K562 (cell line): ENCODE data around the gene PCDH1. TPM values are rescaled to one million over a fixed set of nuclear protein-coding genes. Genes with fewer than 3 reads are reported as not detected.

ENCODE experiments used
- ATAC-seq: fragments of 200-7000 bp; cut with Tn5 transposase; 3 replicates; pipeline ENCODE4 v1.9.1; 2020; ENCODE audit warnings: moderate library complexity
- BruUV-seq: library from RNA; stranded (reverse); fragments of 400-500 nt; replicated peaks from 2 replicates; lab custom pipeline; 2021; lab: Mats Ljungman, UMichigan
- CTCF ChIA-PET: fragments of 300-600 bp; formaldehyde crosslinking; extraction: SDS; loops from one replicate; lab custom pipeline; 2021; ENCODE audit warnings: low intra/inter-chr PET ratio; lab: Yijun Ruan, JAX
- POLR2A ChIA-PET: fragments of 300-600, 350-650 bp; sonication (Branson Sonifier 250); formaldehyde crosslinking; extraction: SDS; loops from one replicate; lab custom pipeline; 2021; ENCODE audit warnings: antibody characterized with exemption, inconsistent platforms; lab: Yijun Ruan, JAX
- DNase-seq, 4 experiments: peaks; one replicate each; pipeline versions ENCODE4 v3.0.0 to v3.0.0-alpha.2; 2011 to 2018; ENCODE audit warnings: low spot score in 3 of 4, mixed read lengths in 3 of 4; ENCODE audit errors: extremely low read depth in 1 of 4
- FAIRE-seq: peaks from 2 replicates; lab custom pipeline; 2011; peaks lifted over from hg19 to GRCh38; lab: Jason Lieb, UNC
- H2AFZ ChIP-seq: 2 replicates; pipeline ENCODE4 v1.6.0; 2011; ENCODE audit warnings: low read depth, low read length, control low read depth, inconsistent platforms
- H3K27ac ChIP-seq: fragments of 200-600 bp; 3 replicates; pipeline ENCODE4 v1.8.0; 2011; ENCODE audit warnings: low read depth, mild to moderate bottlenecking, control low read depth, inconsistent platforms, low read length, moderate library complexity, mixed read lengths; ENCODE audit errors: extremely low read depth
- H3K27me3 ChIP-seq, 2 experiments: fragments of 300-600 bp in 1 of 2; 2 replicates in 1 of 2; 3 replicates in 1 of 2; pipeline versions ENCODE4 v1.6.0 to v1.8.0; 2011; ENCODE audit warnings: inconsistent platforms in 2 of 2, low read length in 2 of 2, mild to moderate bottlenecking in 1 of 2, mixed read lengths in 1 of 2, moderate library complexity in 1 of 2; ENCODE audit not compliant: control insufficient read depth in 2 of 2, insufficient read depth in 2 of 2
- H3K36me3 ChIP-seq: fragments of 300-600 bp; 3 replicates; pipeline ENCODE4 v1.8.0; 2011; ENCODE audit warnings: mild to moderate bottlenecking, low read length, inconsistent platforms; ENCODE audit not compliant: control insufficient read depth, insufficient read depth
- H3K4me1 ChIP-seq, 2 experiments: fragments of 200-600 bp in 1 of 2; replicated peaks in 1 of 2; 2 replicates in 1 of 2; 3 replicates in 1 of 2; pipeline versions ENCODE4 v1.5.1 to v1.8.0; 2011; ENCODE audit warnings: inconsistent platforms in 2 of 2, low read length in 2 of 2, mild to moderate bottlenecking in 1 of 2, mixed read lengths in 1 of 2, moderate library complexity in 1 of 2; ENCODE audit not compliant: control insufficient read depth in 2 of 2, insufficient read depth in 2 of 2
- H3K4me2 ChIP-seq: 2 replicates; pipeline ENCODE4 v1.6.1; 2011; ENCODE audit warnings: low read length, control low read depth, inconsistent platforms, mixed read lengths; ENCODE audit not compliant: insufficient read depth
- H3K4me3 ChIP-seq: fragments of 200-600 bp; sonication (generic), shearing (Covaris generic); 2 replicates; pipeline ENCODE4 v1.5.1; 2016; ENCODE audit warnings: control low read depth, inconsistent platforms
- H3K79me2 ChIP-seq: fragments of 200-600 bp; 3 replicates; pipeline ENCODE4 v1.8.0; 2011; ENCODE audit warnings: low read length, inconsistent platforms; ENCODE audit not compliant: control insufficient read depth, insufficient read depth
- H3K9ac ChIP-seq, 2 experiments: 2 replicates each; pipeline versions ENCODE4 v1.6.0 to v1.6.1; 2011; ENCODE audit warnings: low read depth in 2 of 2, low read length in 2 of 2, control low read depth in 1 of 2, inconsistent platforms in 1 of 2, mild to moderate bottlenecking in 1 of 2, mixed read lengths in 1 of 2; ENCODE audit not compliant: insufficient read depth in 1 of 2
- H3K9me1 ChIP-seq: one replicate; pipeline ENCODE4 v1.6.0; 2011; ENCODE audit warnings: inconsistent platforms, mild to moderate bottlenecking, low read length, moderate library complexity; ENCODE audit not compliant: control insufficient read depth, insufficient read depth
- H3K9me3 ChIP-seq: replicated peaks from 2 replicates; pipeline ENCODE4 v1.5.1; 2011; ENCODE audit warnings: low read depth, low read length, inconsistent platforms; ENCODE audit not compliant: control insufficient read depth, insufficient read depth
- H4K20me1 ChIP-seq: replicated peaks from 2 replicates; pipeline ENCODE4 v1.6.1; 2011; ENCODE audit warnings: low read length, inconsistent platforms, mixed read lengths; ENCODE audit not compliant: control insufficient read depth, insufficient read depth
- BCOR ChIP-seq: fragments of 450-650 bp; IDR thresholded peaks from 2 replicates; pipeline ENCODE4 v1.6.1; 2016
- KDM1A ChIP-seq, 2 experiments: fragments of 450-650 bp; IDR thresholded peaks; 2 replicates each; pipeline ENCODE4 v1.6.1; 2016; ENCODE audit warnings: mild to moderate bottlenecking in 2 of 2
- PTBP1 ChIP-seq: fragments of 200-400 bp; formaldehyde crosslinking; IDR thresholded peaks from 2 replicates; pipeline ENCODE4 v1.6.1; 2017; ENCODE audit warnings: low read depth, low read length
- RAD21 ChIP-seq, 2 experiments: fragments of 250-450 bp in 1 of 2; fragments of 450-650 bp in 1 of 2; sonication (Bioruptor Pico) in 1 of 2; formaldehyde crosslinking in 1 of 2; IDR thresholded peaks in 1 of 2; conservative IDR thresholded peaks in 1 of 2; 2 replicates each; pipeline versions ENCODE4 v1.4.0 to v1.8.0; 2020 to 2022; ENCODE audit warnings: mild to moderate bottlenecking in 2 of 2, moderate library complexity in 1 of 2
- RBM25 ChIP-seq: fragments of 200-400 bp; formaldehyde crosslinking; IDR thresholded peaks from 2 replicates; pipeline ENCODE4 v1.6.1; 2018; ENCODE audit warnings: low read length, low read depth, moderate library complexity; ENCODE audit not compliant: severe bottlenecking
- ZFP36 ChIP-seq: fragments of 150-350 bp; IDR thresholded peaks from 2 replicates; pipeline ENCODE4 v1.6.1; 2018; ENCODE audit warnings: low read length, low read depth; ENCODE audit not compliant: partially characterized antibody
- WGBS: fragments of 100-300 bp; shearing (Covaris generic); methylation state at CpG from one replicate; pipeline ENCODE4 v1.1.6; 2016; ENCODE audit warnings: low coverage, mixed read lengths; ENCODE audit not compliant: insufficient coverage; ENCODE audit errors: missing lambda C conversion rate; 5-methylcytosine and 5-hydroxymethylcytosine counted together
- in situ Hi-C: fragments of 300-500 bp; cut with MboI; formaldehyde crosslinking; loops from 4 replicates; pipeline ENCODE4 v1.15.0; 2018; ENCODE audit warnings: inconsistent platforms, mixed read lengths
- intact Hi-C: fragments of 100-400 bp; cut with micrococcal nuclease; formaldehyde crosslinking; loops from 2 replicates; pipeline ENCODE4 v1.14.2; 2022
- polyA plus RNA-seq, 8 experiments: library from polyadenylated mRNA; depleted of rRNA in 4 of 8; stranded (reverse) in 5 of 8; unstranded in 3 of 8; fragments of >200 nt; fragmentation: Nextera tagmentation in 2 of 8; fragmentation: Illumina TruSeq in 1 of 8; extraction: Ambion mirVana in 2 of 8; extraction: Trizol in 1 of 8; gene quantifications; 2 replicates each; pipeline versions ENCODE4 v1.2.1 to v1.2.3, GENCODE V29; 2011 to 2014; ENCODE audit warnings: inconsistent platforms in 1 of 8, missing spikeins in 1 of 8
- total RNA-seq, 7 experiments: library from RNA; depleted of rRNA in 6 of 7; stranded (reverse); fragments of >200 nt in 6 of 7; fragmentation: Illumina TruSeq in 2 of 7; extraction: Trizol in 2 of 7; gene quantifications; 2 replicates each; pipeline versions ENCODE4 v1.2.1 to v1.2.3, GENCODE V29; 2011 to 2021; ENCODE audit warnings: low replicate concordance in 1 of 7

Gene PCDH1
- total and polyA plus RNA-seq, 9 of the 15 experiments (the other 6 are each of a cell fraction or from before 2014, with no cell fraction given) = 0.11 to 3.6 (median 1.9) TPM; not detected in 1

DNA sequence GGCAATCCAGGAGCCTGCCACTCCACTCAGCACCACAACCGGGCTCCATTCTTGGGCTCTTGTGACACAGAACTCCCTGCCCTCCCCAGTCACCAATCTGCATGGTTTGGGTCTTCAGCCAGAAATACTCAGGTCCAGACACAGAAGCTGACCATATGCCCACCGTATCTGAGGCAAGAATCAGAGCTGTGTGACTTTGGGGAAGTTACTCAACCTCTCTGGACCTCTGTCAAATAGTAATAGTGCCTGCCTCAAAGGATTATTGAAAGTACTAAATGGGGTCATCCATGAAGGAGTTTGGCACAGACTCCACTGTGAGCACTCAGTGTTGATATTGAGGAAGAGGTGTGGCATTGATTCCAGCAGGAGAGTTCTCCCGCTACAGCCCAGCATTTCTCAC, 67.5 kb downstream of the PCDH1 start:
- peak; percentile 88 for TF ChIP-seq ZFP36
- TF ChIP-seq RAD21 (CRISPR knock-in tag; conservative IDR thresholded peaks at IDR 0.05 in 1 of 2, IDR thresholded peaks at IDR 0.05 in 1 of 2) = no peak
- 0 out of 2 replicates have a peak, but pooled peaks have one; percentile 52 for TF ChIP-seq PTBP1
- peak; percentile 87 for TF ChIP-seq RBM25
- TF ChIP-seq KDM1A (IDR thresholded peaks at IDR 0.05) = peak in 1 of 2 experiments; percentile 44; a peak in 2 of 4 replicates
- peak; percentile 61; the same call in 1 of the 2 replicates for TF ChIP-seq BCOR
- Histone ChIP-seq H3K4me1 (peaks cover 0 to 6% of the 10 kb centered on the region in 2 experiments; a peak in 1 of 5 replicates), H3K9ac (no peak overlapping the region), H3K9me1 (no peaks in the 10 kb centered on the region), H3K4me3 (no peak overlapping the region), H3K27ac (no peak overlapping the region), H3K9me3 (no peaks in the 10 kb centered on the region), H3K4me2 (no peak overlapping the region), H2AFZ (no peak overlapping the region), H3K27me3 (peaks cover 14 to 37% of the 10 kb centered on the region in 2 experiments), H4K20me1 (0 out of 2 replicates have a peak, but pooled peaks cover 4% of the 10 kb centered on the region), H3K79me2 (no peaks in the 10 kb centered on the region), H3K36me3 (no peaks in the 10 kb centered on the region)
- no peak for DNase-seq
- intact Hi-C loops = loop anchor here (5.0 to 10.0 kb wide), 2 partner anchors 53 to 154 kb away; partner anchors contain the start of gene RNF14
- no peak for ATAC-seq
- ChIA-PET POLR2A (no interaction called here), CTCF (interaction anchor here (0.6 kb wide), 1 partner anchor 48 kb away, joined by 3 read pairs; no protein-coding TSS in a partner anchor)
- BruUV-seq = no TSS peak
- in situ Hi-C loops = loop anchor here (10.0 kb wide), 1 partner anchor 106 kb away; no protein-coding TSS in a partner anchor
- WGBS = 24% methylated on average over 3 of the region's 3 CpGs
- no peak for FAIRE-seq
